IMR-90 (cell line): Measurements from ENCODE around the gene DCAKD. TPM values are rescaled to one million over a fixed set of nuclear protein-coding genes. Genes with fewer than 3 reads are reported as not detected.

Source experiments
- ATAC-seq: fragments of 200-7000 bp; cut with Tn5 transposase; 2 replicates; pipeline ENCODE4 v1.9.1; 2020; ENCODE audit warnings: low read depth, mild to moderate bottlenecking, moderate library complexity
- BruUV-seq: library from RNA; stranded (reverse); fragments of 400-500 nt; replicated peaks from 2 replicates; lab custom pipeline; 2021; lab: Mats Ljungman, UMichigan
- CTCF ChIA-PET: fragments of 300-600 bp; formaldehyde crosslinking; extraction: SDS; loops from one replicate; lab custom pipeline; 2021; ENCODE audit warnings: antibody characterized with exemption; lab: Yijun Ruan, JAX
- POLR2A ChIA-PET: fragments of 300-600 bp; sonication (Branson Sonifier 250); formaldehyde crosslinking; loops from one replicate; lab custom pipeline; 2022; ENCODE audit warnings: antibody characterized with exemption; ENCODE audit not compliant: unreplicated experiment; lab: Charles Lee
- DNase-seq: peaks from one replicate; pipeline ENCODE4 v3.0.0; 2013
- H2AFZ ChIP-seq: replicated peaks from 2 replicates; pipeline ENCODE3; 2013; ENCODE audit warnings: low read length, mild to moderate bottlenecking; ENCODE audit not compliant: poor library complexity
- H2AK5ac ChIP-seq: 2 replicates; pipeline ENCODE4 v1.6.1; 2013; ENCODE audit warnings: low read depth, low read length, inconsistent platforms
- H2AK9ac ChIP-seq: replicated peaks from 2 replicates; pipeline ENCODE3; 2013; ENCODE audit warnings: mild to moderate bottlenecking, low read depth, low read length, moderate library complexity; ENCODE audit not compliant: poor library complexity
- H2BK120ac ChIP-seq: 2 replicates; pipeline ENCODE4 v1.6.1; 2013; ENCODE audit warnings: low read depth, low read length, inconsistent platforms
- H2BK15ac ChIP-seq: 3 replicates; pipeline ENCODE4 v1.6.1; 2013; ENCODE audit warnings: low read depth, low read length, inconsistent platforms
- H2BK20ac ChIP-seq: 2 replicates; pipeline ENCODE4 v1.6.1; 2013; ENCODE audit warnings: low read depth, mild to moderate bottlenecking, inconsistent platforms, low read length, moderate library complexity
- H2BK5ac ChIP-seq: 2 replicates; pipeline ENCODE4 v1.6.1; 2013; ENCODE audit warnings: mild to moderate bottlenecking, low read depth, low read length, inconsistent platforms; ENCODE audit not compliant: poor library complexity, severe bottlenecking
- H3K14ac ChIP-seq: replicated peaks from 2 replicates; pipeline ENCODE4 v1.6.1; 2013; ENCODE audit warnings: low read depth, low read length, inconsistent platforms
- H3K18ac ChIP-seq: 2 replicates; pipeline ENCODE4 v1.6.1; 2013; ENCODE audit warnings: low read depth, low read length, control low read depth
- H3K23ac ChIP-seq: 2 replicates; pipeline ENCODE4 v1.6.1; 2013; ENCODE audit warnings: low read depth, low read length, inconsistent platforms
- H3K27ac ChIP-seq: 2 replicates; pipeline ENCODE4 v1.5.1; 2013; ENCODE audit warnings: mild to moderate bottlenecking, control low read depth, low read length; ENCODE audit not compliant: insufficient read depth
- H3K27me3 ChIP-seq: 2 replicates; pipeline ENCODE4 v1.6.1; 2013; ENCODE audit warnings: low read length; ENCODE audit not compliant: control insufficient read depth, insufficient read depth
- H3K36me3 ChIP-seq: 2 replicates; pipeline ENCODE4 v1.6.1; 2013; ENCODE audit warnings: low read length, mixed read lengths; ENCODE audit not compliant: control insufficient read depth, insufficient read depth
- H3K4ac ChIP-seq: 2 replicates; pipeline ENCODE4 v1.6.1; 2013; ENCODE audit warnings: low read depth, low read length, inconsistent platforms
- H3K4me1 ChIP-seq: 2 replicates; pipeline ENCODE4 v1.6.1; 2013; ENCODE audit warnings: low read length, mixed read lengths; ENCODE audit not compliant: control insufficient read depth, insufficient read depth
- H3K4me2 ChIP-seq: 2 replicates; pipeline ENCODE4 v1.6.1; 2013; ENCODE audit warnings: low read depth, mild to moderate bottlenecking, control low read depth, low read length, moderate library complexity
- H3K4me3 ChIP-seq: 2 replicates; pipeline ENCODE4 v1.5.1; 2013; ENCODE audit warnings: low read depth, mild to moderate bottlenecking, control low read depth, low read length, moderate library complexity; ENCODE audit not compliant: insufficient read depth
- H3K56ac ChIP-seq: 2 replicates; pipeline ENCODE4 v1.6.1; 2013; ENCODE audit warnings: low read length, inconsistent platforms; ENCODE audit not compliant: insufficient read depth; ENCODE audit errors: extremely low read depth
- H3K79me1 ChIP-seq, 2 experiments: 2 replicates each; pipeline ENCODE4 v1.6.1; 2013; ENCODE audit warnings: low read length in 2 of 2, inconsistent platforms in 1 of 2, low read depth in 1 of 2
- H3K9ac ChIP-seq: 2 replicates; pipeline ENCODE4 v1.6.1; 2013; ENCODE audit warnings: low read depth, low read length, control low read depth
- H3K9me1 ChIP-seq: 2 replicates; pipeline ENCODE4 v1.6.1; 2013; ENCODE audit warnings: low read length, inconsistent platforms; ENCODE audit not compliant: insufficient read depth
- H3K9me3 ChIP-seq: 2 replicates; pipeline ENCODE4 v1.6.1; 2013; ENCODE audit warnings: low read length; ENCODE audit not compliant: control insufficient read depth, insufficient read depth
- H4K20me1 ChIP-seq: 2 replicates; pipeline ENCODE4 v1.6.1; 2013; ENCODE audit warnings: low read length, inconsistent platforms; ENCODE audit not compliant: insufficient read depth
- H4K5ac ChIP-seq: 2 replicates; pipeline ENCODE4 v1.6.1; 2013; ENCODE audit warnings: mild to moderate bottlenecking, low read depth, low read length, control low read depth
- H4K8ac ChIP-seq, 2 experiments: 2 replicates each; pipeline ENCODE4 v1.6.1; 2013; ENCODE audit warnings: low read depth in 2 of 2, low read length in 2 of 2, control low read depth in 1 of 2, inconsistent platforms in 1 of 2
- H4K91ac ChIP-seq: 2 replicates; pipeline ENCODE4 v1.6.1; 2013; ENCODE audit warnings: low read depth, low read length, inconsistent platforms; ENCODE audit not compliant: insufficient read depth
- BHLHE40 ChIP-seq: fragments of 150-350 bp; IDR thresholded peaks from 2 replicates; pipeline ENCODE4 v1.6.1; 2016; ENCODE audit warnings: mild to moderate bottlenecking, low read depth, low read length
- CEBPB ChIP-seq: IDR thresholded peaks from 2 replicates; pipeline ENCODE4 v1.6.1; 2012; ENCODE audit warnings: low read depth, low read length, improper control_type of control experiment
- FOS ChIP-seq: fragments of 150-350 bp; IDR thresholded peaks from 2 replicates; pipeline ENCODE4 v1.6.1; 2016; ENCODE audit warnings: low read depth, low read length
- MAFK ChIP-seq: IDR thresholded peaks from 2 replicates; pipeline ENCODE4 v1.6.1; 2012; ENCODE audit warnings: low read depth, low read length, improper control_type of control experiment
- MAZ ChIP-seq: IDR thresholded peaks from 2 replicates; pipeline ENCODE4 v1.6.1; 2012; ENCODE audit warnings: low read depth, mild to moderate bottlenecking, low read length, improper control_type of control experiment, moderate library complexity, borderline replicate concordance
- MXI1 ChIP-seq: IDR thresholded peaks from 2 replicates; pipeline ENCODE4 v1.6.1; 2012; ENCODE audit warnings: low read depth, mild to moderate bottlenecking, low read length, moderate library complexity, borderline replicate concordance
- NFE2L2 ChIP-seq: fragments of 150-350 bp; IDR thresholded peaks from 2 replicates; pipeline ENCODE4 v1.6.1; 2016; ENCODE audit warnings: low read depth, mild to moderate bottlenecking, low read length
- POLR2A ChIP-seq: IDR thresholded peaks from 2 replicates; pipeline ENCODE4 v1.6.1; 2012; ENCODE audit warnings: mild to moderate bottlenecking, low read depth, low read length
- RAD21 ChIP-seq: IDR thresholded peaks from 2 replicates; pipeline ENCODE4 v1.6.1; 2012; ENCODE audit warnings: low read length, improper control_type of control experiment
- RCOR1 ChIP-seq: IDR thresholded peaks from 2 replicates; pipeline ENCODE4 v1.6.1; 2012; ENCODE audit warnings: mild to moderate bottlenecking, low read length, improper control_type of control experiment; ENCODE audit not compliant: insufficient replicate concordance
- RFX5 ChIP-seq: IDR thresholded peaks from 2 replicates; pipeline ENCODE4 v1.8.0; 2012; ENCODE audit warnings: low read depth, mild to moderate bottlenecking, low read length, moderate library complexity
- SMC3 ChIP-seq: fragments of 150-350 bp; IDR thresholded peaks from 2 replicates; pipeline ENCODE4 v1.6.1; 2016; ENCODE audit warnings: low read depth, mild to moderate bottlenecking, antibody characterized with exemption, low read length, moderate library complexity
- WGBS, 2 experiments: methylation state at CpG; one replicate each; pipeline versions ENCODE4 v1.1.5 to v1.1.7; 2013; ENCODE audit warnings: missing lambda C conversion rate in 2 of 2; ENCODE audit not compliant: insufficient read length in 1 of 2; ENCODE audit errors: extremely low coverage in 2 of 2; 5-methylcytosine and 5-hydroxymethylcytosine counted together
- dilution Hi-C: fragments of 300-500 bp; cut with HindIII; formaldehyde crosslinking; loops from one replicate; pipeline ENCODE4 v1.14.3; 2018; ENCODE audit warnings: low sequenced_read_pairs; ENCODE audit not compliant: unreplicated experiment
- in situ Hi-C: fragments of 300-500 bp; cut with MboI; formaldehyde crosslinking; loops from 3 replicates; pipeline ENCODE4 v1.14.3; 2019; ENCODE audit warnings: low sequenced_read_pairs, inconsistent platforms, mixed read lengths
- intact Hi-C: fragments of 100-400 bp; cut with micrococcal nuclease; formaldehyde crosslinking; loops from 2 replicates; pipeline ENCODE4 v1.10.0; 2022
- polyA plus RNA-seq, 3 experiments: library from polyadenylated mRNA; depleted of rRNA; stranded (reverse); fragments of >200 nt; gene quantifications; 2 replicates each; pipeline ENCODE4 v1.2.3, GENCODE V29; 2012; ENCODE audit warnings: low replicate concordance in 1 of 3
- total RNA-seq: library from RNA; depleted of rRNA; stranded (reverse); fragments of >200 nt; gene quantifications from 2 replicates; pipeline ENCODE4 v1.2.3, GENCODE V29; 2012
- TF ChIP-seq, protein P1 (sequence below): conservative IDR thresholded peaks from 2 replicates; pipeline ENCODE4 v1.5.1; 2012; ENCODE audit warnings: mild to moderate bottlenecking, low read depth, low read length, improper control_type of control experiment
- TF ChIP-seq, protein P2 (sequence below): fragments of 150-350 bp; IDR thresholded peaks from 2 replicates; pipeline ENCODE4 v1.6.1; 2017; ENCODE audit warnings: mild to moderate bottlenecking, antibody characterized with exemption, low read length, low read depth
- TF ChIP-seq, protein P3 (sequence below): fragments of 150-350 bp; IDR thresholded peaks from 2 replicates; pipeline ENCODE4 v1.6.1; 2016; ENCODE audit warnings: low read depth, mild to moderate bottlenecking, low read length, moderate library complexity, borderline replicate concordance

DCAKD gene
- total and polyA plus RNA-seq, 2 of the 4 experiments (the other 2 are of a cell fraction), result 31.3 to 47.9 TPM

DNA sequence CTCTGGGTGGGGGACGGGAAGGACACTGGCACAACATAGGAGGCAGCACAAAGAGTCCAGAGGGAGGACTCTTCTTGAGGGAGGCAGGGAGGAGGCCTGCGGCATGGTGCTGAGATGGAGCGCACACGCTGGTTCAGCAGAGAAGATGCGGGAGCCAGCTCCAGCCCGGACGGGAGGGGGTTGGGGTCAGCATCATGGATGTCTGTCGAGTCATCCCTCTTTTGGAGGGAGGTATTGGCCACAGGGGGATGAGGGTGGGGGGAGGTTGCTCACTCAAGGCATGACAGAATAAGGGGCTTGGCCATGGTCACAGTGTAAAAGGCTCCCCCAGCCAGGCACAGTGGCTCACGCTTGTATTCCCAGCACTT lies 19.3 kb downstream of the DCAKD start:
- H3K18ac ChIP-seq, result peak overlapping the region; percentile 27; the same call in 1 of the 2 replicates
- no peak overlapping the region; the same call in 1 of the 2 replicates for H3K9ac ChIP-seq
- peak overlapping the region in 1 of 2 experiments; percentile 0; a peak in 1 of 4 replicates for H4K8ac ChIP-seq
- peaks cover 46% of the 10 kb centered on the region for H3K36me3 ChIP-seq
- no peak overlapping the region; the same call in 1 of the 2 replicates for H2BK120ac ChIP-seq
- no peak overlapping the region for H2BK5ac ChIP-seq
- 61% methylated on average over 4 of the region's 9 CpGs; no CpG with 5 or more reads in 1 of the 2 experiments for WGBS, 2 experiments
- H4K91ac ChIP-seq, result no peak overlapping the region; the same call in 1 of the 2 replicates
- H2BK15ac ChIP-seq, result peak overlapping the region; percentile 21; the same call in 1 of the 3 replicates
- peak overlapping the region; percentile 44 for H2AK9ac ChIP-seq
- no TSS peak for BruUV-seq
- H3K9me3 ChIP-seq, result no peaks in the 10 kb centered on the region
- H3K27me3 ChIP-seq, result no peaks in the 10 kb centered on the region
- in situ Hi-C loops, result no loop called here
- dilution Hi-C loops, result no loop called here
- ChIA-PET POLR2A (no interaction called here), CTCF (interaction anchor here (0.6 kb wide), 1 partner anchor 29 kb away, joined by 3 read pairs; the partner anchor contains the start of gene NMT1)
- no peak overlapping the region for H3K4me3 ChIP-seq
- H4K5ac ChIP-seq, result no peak overlapping the region; the same call in 1 of the 2 replicates
- no peak overlapping the region for H3K23ac ChIP-seq
- peaks cover 11% of the 10 kb centered on the region; the same call in 1 of the 2 replicates for H4K20me1 ChIP-seq
- H3K4ac ChIP-seq, result peak overlapping the region; percentile 11; the same call in 1 of the 2 replicates
- intact Hi-C loops, result no loop called here
- peak; percentile 39 for ATAC-seq
- DNase-seq, result no peak
- no peak overlapping the region for H3K56ac ChIP-seq
- peaks cover 9 to 28% of the 10 kb centered on the region in 2 experiments; a peak in 3 of 4 replicates for H3K79me1 ChIP-seq
- H2AFZ ChIP-seq, result peak overlapping the region; percentile 51
- H3K9me1 ChIP-seq, result peaks cover 6% of the 10 kb centered on the region; the same call in 1 of the 2 replicates
- H2AK5ac ChIP-seq, result peak overlapping the region; percentile 17; the same call in 1 of the 2 replicates
- H3K4me1 ChIP-seq, result peaks cover 17% of the 10 kb centered on the region; the same call in 1 of the 2 replicates
- peak overlapping the region; percentile 25; the same call in 1 of the 2 replicates for H3K4me2 ChIP-seq
- peak overlapping the region; percentile 56; the same call in 1 of the 2 replicates for H3K27ac ChIP-seq
- peak overlapping the region; percentile 44; the same call in 1 of the 2 replicates for H2BK20ac ChIP-seq
- no peak overlapping the region for H3K14ac ChIP-seq
- TF ChIP-seq MAFK (no peak), MXI1 (no peak), POLR2A (no peak), MAZ (no peak), RCOR1 (no peak), RAD21 (no peak), NFE2L2 (no peak), FOS (no peak), BHLHE40 (no peak), RFX5 (no peak), CEBPB (no peak), SMC3 (no peak)
- TF ChIP-seq, protein P1, sequence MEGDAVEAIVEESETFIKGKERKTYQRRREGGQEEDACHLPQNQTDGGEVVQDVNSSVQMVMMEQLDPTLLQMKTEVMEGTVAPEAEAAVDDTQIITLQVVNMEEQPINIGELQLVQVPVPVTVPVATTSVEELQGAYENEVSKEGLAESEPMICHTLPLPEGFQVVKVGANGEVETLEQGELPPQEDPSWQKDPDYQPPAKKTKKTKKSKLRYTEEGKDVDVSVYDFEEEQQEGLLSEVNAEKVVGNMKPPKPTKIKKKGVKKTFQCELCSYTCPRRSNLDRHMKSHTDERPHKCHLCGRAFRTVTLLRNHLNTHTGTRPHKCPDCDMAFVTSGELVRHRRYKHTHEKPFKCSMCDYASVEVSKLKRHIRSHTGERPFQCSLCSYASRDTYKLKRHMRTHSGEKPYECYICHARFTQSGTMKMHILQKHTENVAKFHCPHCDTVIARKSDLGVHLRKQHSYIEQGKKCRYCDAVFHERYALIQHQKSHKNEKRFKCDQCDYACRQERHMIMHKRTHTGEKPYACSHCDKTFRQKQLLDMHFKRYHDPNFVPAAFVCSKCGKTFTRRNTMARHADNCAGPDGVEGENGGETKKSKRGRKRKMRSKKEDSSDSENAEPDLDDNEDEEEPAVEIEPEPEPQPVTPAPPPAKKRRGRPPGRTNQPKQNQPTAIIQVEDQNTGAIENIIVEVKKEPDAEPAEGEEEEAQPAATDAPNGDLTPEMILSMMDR, result no peak
- TF ChIP-seq, protein P2, sequence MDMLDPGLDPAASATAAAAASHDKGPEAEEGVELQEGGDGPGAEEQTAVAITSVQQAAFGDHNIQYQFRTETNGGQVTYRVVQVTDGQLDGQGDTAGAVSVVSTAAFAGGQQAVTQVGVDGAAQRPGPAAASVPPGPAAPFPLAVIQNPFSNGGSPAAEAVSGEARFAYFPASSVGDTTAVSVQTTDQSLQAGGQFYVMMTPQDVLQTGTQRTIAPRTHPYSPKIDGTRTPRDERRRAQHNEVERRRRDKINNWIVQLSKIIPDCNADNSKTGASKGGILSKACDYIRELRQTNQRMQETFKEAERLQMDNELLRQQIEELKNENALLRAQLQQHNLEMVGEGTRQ, result no peak
- TF ChIP-seq, protein P3, sequence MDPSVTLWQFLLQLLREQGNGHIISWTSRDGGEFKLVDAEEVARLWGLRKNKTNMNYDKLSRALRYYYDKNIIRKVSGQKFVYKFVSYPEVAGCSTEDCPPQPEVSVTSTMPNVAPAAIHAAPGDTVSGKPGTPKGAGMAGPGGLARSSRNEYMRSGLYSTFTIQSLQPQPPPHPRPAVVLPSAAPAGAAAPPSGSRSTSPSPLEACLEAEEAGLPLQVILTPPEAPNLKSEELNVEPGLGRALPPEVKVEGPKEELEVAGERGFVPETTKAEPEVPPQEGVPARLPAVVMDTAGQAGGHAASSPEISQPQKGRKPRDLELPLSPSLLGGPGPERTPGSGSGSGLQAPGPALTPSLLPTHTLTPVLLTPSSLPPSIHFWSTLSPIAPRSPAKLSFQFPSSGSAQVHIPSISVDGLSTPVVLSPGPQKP, result no peak
